ENCODE measurements around the gene SYNPR.

SYNPR gene

DNA sequence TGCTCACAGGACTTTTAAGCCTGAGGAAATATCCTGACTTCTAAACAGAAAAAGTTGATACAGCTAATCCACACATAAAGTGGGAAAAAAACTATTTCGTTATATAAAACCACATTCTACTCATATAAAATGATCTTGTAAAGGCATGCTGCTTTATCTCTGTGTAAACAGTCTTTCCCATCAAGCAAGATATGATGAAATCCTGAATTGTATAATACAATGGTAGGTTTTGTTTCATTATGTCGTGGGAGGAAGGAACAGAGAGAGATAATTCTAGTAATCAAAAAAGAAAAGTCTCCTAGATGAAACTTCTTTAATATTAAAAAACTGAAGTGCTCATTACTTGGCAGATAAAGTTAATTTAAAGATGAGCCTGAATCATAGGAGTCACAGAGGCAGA lies 281.8 kb downstream of the SYNPR start:
- no peak for DNase-seq

- DNase-seq: no peak
Measured at GRCh38 chr3:63561879-63562278, 283.8 kb downstream of the SYNPR start.

- DNase-seq: no peak
Measured at GRCh38 chr3:63562323-63562722, 284.2 kb downstream of the SYNPR start.

GRCh38 chr3:63563572-63563971 lies 285.5 kb downstream of the SYNPR start:
- DNase-seq: no peak

- DNase-seq: no peak
Measured at GRCh38 chr3:63565220-63565619, 287.1 kb downstream of the SYNPR start.

DNA sequence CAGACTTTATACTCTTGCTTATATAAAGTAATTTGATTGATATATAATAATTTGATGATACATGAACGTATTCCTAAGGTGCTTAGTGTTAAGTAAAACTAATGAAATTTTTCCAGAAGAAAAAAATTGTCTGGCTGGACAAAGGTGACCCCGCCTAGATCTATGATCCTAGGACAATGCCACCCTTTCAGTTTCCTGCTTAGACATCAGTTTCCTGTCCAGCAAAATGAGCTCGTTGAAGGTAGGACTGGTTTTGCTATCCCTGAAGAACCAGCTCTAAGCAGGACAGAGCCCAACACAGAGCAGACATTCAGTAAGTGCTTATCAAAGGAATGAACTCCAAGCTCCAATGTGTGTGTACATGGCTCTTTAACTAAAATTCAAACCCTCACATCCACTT lies 293.6 kb downstream of the SYNPR start:
- no peak for DNase-seq

DNA sequence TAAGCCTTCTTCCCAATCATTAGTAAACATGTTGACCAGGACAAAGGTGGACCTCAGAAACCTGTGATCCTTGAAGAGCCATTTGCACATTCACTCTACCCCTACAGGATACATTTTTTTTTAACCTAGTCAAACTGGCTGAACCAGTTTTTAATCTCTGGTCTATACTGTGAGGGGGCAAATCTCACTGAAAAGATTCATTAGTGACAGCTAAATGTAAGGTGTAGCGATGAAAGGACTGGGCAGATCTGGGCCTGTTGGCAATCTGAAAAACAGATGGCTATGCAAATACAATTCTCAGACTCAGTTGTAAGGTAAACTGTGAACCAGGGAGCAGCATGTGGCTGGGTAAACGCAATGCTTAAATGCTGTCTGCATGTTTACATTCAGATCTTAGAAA lies 298.7 kb downstream of the SYNPR start:
- no peak for DNase-seq

DNA sequence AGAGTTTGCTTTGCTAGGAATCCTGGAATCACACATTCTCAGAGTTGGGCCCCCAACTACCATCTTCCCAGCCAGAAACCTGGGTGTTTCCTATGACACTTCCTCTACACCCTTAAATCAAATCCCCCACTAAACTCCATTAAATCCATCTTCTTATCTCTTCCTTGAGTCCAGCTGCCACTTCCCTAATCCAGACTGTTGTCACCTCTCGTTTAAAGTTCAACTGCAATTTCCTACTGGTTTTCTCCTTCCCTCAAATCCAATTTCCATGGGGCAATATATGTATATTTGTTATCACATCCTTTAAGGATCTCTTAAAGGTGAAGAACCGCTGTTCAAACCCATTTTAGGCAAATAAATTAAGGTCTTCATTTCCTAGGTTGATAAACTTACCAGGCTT lies 300.8 kb downstream of the SYNPR start:
- no peak for DNase-seq

GRCh38 chr3:63580151-63580550 lies 302.0 kb downstream of the SYNPR start:
- no peak for DNase-seq

- no peak for DNase-seq
Measured at GRCh38 chr3:63582943-63583500, 304.9 kb downstream of the SYNPR start.

DNA sequence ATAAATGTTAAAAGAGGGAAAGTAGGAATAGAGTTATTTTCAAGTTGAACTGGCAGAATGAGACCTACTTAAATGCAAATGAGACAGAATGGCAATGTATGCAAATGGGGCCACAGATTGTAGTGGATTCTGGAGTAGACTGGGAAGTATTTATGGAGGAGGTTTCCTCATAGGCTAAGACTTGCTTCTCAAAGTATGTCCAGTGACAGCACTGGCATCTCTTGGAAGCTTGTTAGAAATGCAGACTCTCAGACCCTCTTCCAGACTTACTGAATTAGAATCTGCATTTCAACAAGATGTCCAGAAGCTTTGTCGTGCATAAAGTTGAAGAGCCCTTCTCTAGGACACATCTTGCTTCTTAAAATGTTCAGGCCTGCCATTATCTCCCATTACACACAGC lies 306.6 kb downstream of the SYNPR start:
- DNase-seq: no peak

GRCh38 chr3:63585927-63586326 lies 307.8 kb downstream of the SYNPR start:
- DNase-seq: no peak

GRCh38 chr3:63588895-63589294 lies 310.8 kb downstream of the SYNPR start:
- DNase-seq: no peak

DNA sequence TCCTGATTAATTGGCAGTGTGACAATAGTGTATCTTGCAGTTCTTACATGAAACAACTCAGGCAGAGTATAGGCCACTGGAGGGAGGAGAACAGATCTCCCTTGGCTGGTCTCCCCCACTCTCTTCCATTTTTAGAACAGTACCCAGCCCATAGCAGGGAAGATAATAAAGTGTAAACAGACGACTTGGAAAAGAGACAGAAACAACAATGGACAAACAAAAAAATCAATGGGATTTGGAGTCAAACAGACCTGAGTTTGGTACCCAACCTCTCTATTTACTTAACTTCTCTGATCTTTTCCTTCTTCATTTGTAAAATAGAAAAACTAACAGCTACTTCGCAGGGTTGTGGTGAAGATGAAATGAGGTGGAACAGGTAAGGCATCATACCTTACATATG lies 315.7 kb downstream of the SYNPR start:
- DNase-seq: no peak

DNA sequence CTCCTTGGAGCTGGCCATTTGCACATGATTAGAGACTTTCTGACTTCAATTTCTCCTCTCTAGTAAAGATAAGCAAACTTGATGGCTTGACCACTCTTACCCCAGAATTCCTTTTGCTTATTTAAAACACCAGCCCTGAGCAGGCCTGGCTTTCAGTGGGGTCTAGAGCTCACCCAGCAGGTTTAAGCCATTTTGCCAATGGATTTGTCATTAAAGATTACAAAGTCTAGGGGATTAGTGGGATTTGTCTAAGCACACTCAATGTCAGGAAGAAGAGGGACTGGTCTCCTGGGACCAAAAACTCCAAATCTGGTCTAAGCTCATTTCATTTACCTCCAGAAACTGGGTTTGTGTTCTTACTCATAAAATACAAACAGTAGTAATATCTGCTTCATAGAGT lies 317.1 kb downstream of the SYNPR start:
- DNase-seq: no peak

GRCh38 chr3:63597019-63597418 lies 318.9 kb downstream of the SYNPR start:
- DNase-seq: no peak

DNA sequence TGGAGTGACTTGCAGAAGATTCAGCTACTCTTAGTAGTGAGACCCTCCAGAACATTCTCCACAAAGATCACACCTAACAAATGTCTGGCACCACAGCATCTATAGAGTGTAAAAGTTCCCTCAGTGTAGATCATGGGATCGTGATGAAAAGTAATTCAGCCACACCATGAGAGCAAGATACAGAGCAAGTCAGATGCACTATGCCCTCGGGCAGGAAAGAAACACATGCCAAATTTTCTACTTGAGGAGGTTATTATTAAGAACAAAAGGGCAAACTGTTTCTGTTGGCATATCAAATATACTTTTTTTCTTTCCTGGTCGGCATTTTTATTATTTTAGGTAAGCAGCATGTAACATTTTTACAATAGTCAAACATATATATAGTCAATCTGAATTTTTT lies 329.6 kb downstream of the SYNPR start:
- no peak for DNase-seq

GRCh38 chr3:63609408-63609807 lies 331.3 kb downstream of the SYNPR start:
- DNase-seq: no peak

DNA sequence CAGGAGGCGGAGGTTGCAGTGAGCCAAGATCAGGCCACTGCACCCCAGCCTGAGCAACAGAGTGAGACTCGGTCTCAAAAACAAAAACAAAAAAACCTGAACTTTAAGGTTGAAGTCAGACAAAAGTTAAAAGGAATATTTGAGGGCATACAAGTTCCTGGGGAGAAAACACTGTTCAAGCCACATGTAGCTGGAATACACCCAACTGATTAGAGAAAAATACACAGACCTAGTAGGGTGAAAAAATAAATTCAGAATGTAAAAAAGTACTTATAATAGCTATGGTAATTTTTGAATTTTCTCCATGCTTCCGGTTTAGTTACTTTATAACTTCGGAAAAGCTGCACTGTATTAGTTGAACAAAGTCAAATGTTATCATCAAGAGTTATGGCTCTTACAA lies 331.7 kb downstream of the SYNPR start:
- DNase-seq: no peak

DNA sequence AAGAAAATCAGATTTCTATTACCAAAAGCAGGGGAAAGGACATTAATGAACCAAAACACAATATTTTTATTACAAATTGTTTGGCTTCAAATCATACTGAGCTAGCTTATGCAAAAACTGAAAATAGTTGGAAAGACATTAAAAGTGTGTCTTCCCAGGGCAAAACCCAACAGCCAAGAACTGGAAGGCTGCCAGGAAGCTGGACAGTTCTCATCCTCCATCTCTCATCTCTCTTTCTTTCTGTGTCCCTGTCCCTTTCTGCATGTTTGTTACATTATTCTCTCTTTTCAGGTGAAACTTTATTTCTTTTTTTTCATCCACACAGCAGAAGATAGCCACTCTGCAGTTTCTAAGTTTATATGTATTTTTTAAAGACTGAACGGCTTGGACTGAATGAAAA lies 333.3 kb downstream of the SYNPR start:
- DNase-seq: no peak

GRCh38 chr3:63613561-63613960 lies 335.5 kb downstream of the SYNPR start:
- DNase-seq: no peak

DNA sequence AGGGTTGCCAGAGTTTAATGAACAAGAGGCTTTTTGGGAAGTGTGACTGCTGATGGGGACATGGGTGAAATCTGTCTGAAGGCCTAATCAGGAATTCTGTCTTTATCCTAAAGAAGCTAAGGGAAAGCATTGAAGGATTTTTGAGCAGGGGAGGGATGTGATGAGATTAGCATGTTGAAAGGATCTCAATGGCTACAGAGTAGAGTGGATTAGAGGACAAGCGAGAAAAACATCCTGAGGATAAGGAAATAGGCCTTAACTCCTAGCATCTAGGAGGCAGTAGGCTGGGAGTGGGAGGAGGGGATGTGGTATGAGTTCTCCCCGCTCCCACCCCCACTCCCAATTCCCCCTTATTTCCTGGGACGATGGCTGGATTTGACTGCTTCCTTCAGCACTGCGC lies 339.3 kb downstream of the SYNPR start:
- no peak for DNase-seq

DNA sequence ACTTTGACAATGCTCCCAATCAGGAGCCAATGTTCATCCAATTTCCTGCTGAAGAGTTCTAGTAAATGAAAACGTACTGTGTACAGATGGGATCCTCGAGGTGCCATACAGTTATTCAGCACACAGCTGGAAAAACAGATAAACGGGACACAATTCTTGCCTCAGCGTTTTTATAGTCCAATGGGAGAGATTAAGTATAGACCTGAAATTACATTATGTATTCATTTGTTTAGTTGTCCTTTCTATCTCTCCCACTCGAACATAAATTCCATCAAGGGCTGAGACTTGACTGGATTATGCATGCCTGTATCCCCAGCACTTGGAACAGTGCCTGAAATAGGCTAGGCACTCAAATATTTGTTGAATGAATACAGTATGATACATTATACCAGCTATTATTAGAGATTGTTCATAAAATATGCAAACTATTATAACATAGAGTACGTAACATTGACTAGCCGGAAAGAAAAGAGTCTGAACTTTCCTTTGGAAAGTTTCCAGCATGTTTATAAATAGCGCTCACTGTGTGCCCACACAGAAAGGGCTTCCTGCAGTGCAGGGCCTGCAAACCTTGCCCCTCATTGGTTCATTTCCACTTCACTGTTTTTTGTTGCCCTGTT lies 346.9 kb downstream of the SYNPR start:
- DNase-seq: no peak

DNA sequence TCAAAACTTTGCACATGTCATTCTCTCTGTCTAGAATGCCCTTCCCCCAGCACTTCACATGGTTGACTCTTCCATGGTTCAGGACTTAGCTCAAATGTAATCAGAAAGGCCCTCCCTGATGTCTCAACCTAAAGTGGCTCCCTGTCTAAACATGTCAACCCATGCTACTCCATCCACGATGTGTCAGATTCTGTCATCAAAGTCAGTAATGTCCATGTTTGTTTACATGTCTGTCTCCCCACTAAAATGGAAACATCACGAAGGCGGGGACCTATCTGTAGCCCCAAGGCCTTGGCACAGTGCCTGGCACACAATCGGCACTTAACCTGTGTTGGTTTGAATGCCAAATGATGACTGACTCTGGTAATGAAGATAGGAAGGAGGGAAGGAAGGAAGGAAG lies 353.6 kb downstream of the SYNPR start:
- no peak for DNase-seq

- DNase-seq: no peak
Measured at GRCh38 chr3:63635186-63635585, 357.1 kb downstream of the SYNPR start.
